ENCODE data around the gene ARL14. TPM values are rescaled to one million over a fixed set of nuclear protein-coding genes. Genes with fewer than 3 reads are reported as not detected.

The ARL14 gene
- total RNA-seq (2021): 13.0 and 17.6 TPM in 2 replicates
- Bru-seq, nascent RNA: percentile 96 among the genes with signal in this experiment
- percentile 93 among the genes with signal in this experiment for BruChase-seq, experiment 1, labeled RNA remaining after a 2-hour chase
- percentile 93 among the genes with signal in this experiment for BruChase-seq, experiment 2, labeled RNA remaining after a 6-hour chase
- long read RNA-seq, transcript ARL14-201 (1 exons, 1,294 nt): major isoform, 81 of 85 reads
- long read RNA-seq, partial matches to known transcripts: 0 of 85 reads
- long read RNA-seq, other reads (novel, unspliced or antisense): 4 of 85 reads

DNA sequence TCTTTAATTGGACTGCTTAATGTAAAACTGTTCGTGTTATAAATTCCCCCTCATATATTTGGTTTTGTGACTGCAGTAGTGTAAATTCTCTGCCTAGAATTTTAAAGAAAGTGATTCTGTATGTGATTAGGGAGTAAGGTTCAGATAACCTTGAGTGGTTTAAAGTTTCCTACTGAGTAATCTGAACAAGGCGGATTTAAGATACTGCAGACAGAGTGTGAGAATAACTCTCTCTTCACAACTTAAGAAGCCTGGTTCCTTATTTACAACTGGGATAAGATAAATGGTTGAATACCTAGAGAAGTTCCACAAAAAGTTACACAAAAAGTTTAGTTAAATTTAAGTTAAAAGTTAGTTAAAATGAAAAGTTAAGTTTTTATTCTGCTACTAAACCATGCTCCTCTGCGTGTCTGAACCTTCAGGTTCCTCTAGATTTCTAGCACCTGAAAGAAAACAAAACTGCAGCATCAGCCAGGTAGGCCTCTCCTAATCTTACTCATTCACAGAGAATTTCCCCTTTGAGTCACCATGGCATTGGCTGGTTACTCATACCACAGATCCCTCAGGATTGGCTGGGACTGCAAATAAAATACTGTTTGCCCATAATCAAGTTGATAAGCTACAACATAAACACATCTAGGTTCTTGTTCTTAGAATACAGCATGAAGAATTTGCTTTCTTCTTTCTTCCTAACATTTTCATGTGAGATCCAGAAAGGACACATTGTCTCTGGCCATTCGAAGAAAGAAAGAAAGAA, at the start of gene ARL14:
Gene ARL14, plus strand, starts transcription at position 614 of the 757 bp plus-strand sequence. CDS start 187 bp downstream, outside the sequence.
- peaks cover 57% of the 10 kb centered on the region for H3K4me1 ChIP-seq (replicated peaks; ENCODE audit: insufficient read depth)
- peaks cover 5% of the 10 kb centered on the region; the same call in 1 of the 2 replicates for H3K36me3 ChIP-seq (ENCODE audit: low read depth)
- DNase-seq: peak; percentile 75 to 97
- intact Hi-C loops (cut with micrococcal nuclease; ENCODE audit: unreplicated experiment): loop anchor here (1.0 to 5.0 kb wide), 6 partner anchors 9 to 546 kb away; partner anchors contain the start of genes IFT80, KPNA4, NMD3 and SMC4
- H3K9me3 ChIP-seq (ENCODE audit: insufficient read depth, low read depth): peaks cover 2% of the 10 kb centered on the region; the same call in 1 of the 2 replicates
- no peaks in the 10 kb centered on the region for H3K27me3 ChIP-seq (ENCODE audit: insufficient read depth, low read depth)
- ChIA-PET POLR2A (ENCODE audit: unreplicated experiment) (interaction anchor here (0.5 to 1.3 kb wide), 15 partner anchors 10 to 747 kb away, joined by 3 to 11 read pairs (median 4); partner anchors contain the start of genes B3GALNT1 and TRIM59), CTCF (interaction anchor here (0.6 kb wide), 1 partner anchor 11 kb away, joined by 4 read pairs; no protein-coding TSS in a partner anchor)
- TSS peak; percentile 90 for BruUV-seq (replicated peaks)
- H3K27ac ChIP-seq: peak within 1 kb of the TSS; percentile 91
- H3K4me3 ChIP-seq: peak within 1 kb of the TSS; percentile 48
- H3K9me2 ChIP-seq (ENCODE audit: insufficient read depth): no peaks in the 10 kb centered on the region; the same call in 1 of the 2 replicates
- peaks cover 36% of the 10 kb centered on the region for H3F3A ChIP-seq (ENCODE audit: insufficient read depth, low read depth)
- TF ChIP-seq EZH2 (IDR thresholded peaks at IDR 0.05; ENCODE audit: low read depth): no peak
- TF ChIP-seq, protein P1, sequence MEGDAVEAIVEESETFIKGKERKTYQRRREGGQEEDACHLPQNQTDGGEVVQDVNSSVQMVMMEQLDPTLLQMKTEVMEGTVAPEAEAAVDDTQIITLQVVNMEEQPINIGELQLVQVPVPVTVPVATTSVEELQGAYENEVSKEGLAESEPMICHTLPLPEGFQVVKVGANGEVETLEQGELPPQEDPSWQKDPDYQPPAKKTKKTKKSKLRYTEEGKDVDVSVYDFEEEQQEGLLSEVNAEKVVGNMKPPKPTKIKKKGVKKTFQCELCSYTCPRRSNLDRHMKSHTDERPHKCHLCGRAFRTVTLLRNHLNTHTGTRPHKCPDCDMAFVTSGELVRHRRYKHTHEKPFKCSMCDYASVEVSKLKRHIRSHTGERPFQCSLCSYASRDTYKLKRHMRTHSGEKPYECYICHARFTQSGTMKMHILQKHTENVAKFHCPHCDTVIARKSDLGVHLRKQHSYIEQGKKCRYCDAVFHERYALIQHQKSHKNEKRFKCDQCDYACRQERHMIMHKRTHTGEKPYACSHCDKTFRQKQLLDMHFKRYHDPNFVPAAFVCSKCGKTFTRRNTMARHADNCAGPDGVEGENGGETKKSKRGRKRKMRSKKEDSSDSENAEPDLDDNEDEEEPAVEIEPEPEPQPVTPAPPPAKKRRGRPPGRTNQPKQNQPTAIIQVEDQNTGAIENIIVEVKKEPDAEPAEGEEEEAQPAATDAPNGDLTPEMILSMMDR (conservative IDR thresholded peaks at IDR 0.05): no peak
- no peaks in the 10 kb centered on the region for H3K79me2 ChIP-seq (ENCODE audit: low read depth)
- peak within 1 kb of the TSS; percentile 77 for H3K4me2 ChIP-seq
- H2AFZ ChIP-seq: peak within 1 kb of the TSS; percentile 64
- no peaks in the 10 kb centered on the region for H4K20me1 ChIP-seq (ENCODE audit: insufficient read depth)

DNA sequence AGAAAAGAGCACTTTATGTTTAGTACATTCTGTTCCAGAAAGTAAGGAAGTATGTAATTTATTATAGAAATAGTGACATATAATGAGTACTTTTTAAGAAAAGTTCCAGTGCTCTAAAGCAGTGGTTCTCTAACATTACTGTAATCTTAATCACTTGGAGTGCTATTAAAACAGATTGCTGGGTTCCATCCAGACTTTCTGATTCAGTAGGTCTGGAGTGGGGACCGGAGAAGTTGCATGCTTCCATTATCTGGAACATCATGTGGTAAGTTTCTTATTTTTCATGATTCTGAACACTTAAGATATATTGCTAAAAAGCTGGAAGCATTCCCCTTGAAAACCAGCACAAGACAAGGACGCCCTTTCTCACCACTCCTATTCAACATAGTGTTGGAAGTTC, 47.5 kb upstream of the ARL14 start:
- Histone ChIP-seq H3K79me2 (ENCODE audit: low read depth) (no peaks in the 10 kb centered on the region), H2AFZ (no peak overlapping the region), H3K9me3 (ENCODE audit: insufficient read depth, low read depth) (no peaks in the 10 kb centered on the region), H4K20me1 (ENCODE audit: insufficient read depth) (no peaks in the 10 kb centered on the region), H3F3A (ENCODE audit: insufficient read depth, low read depth) (no peaks in the 10 kb centered on the region), H3K27ac (no peak overlapping the region), H3K4me3 (no peak overlapping the region), H3K4me1 (replicated peaks; ENCODE audit: insufficient read depth) (no peaks in the 10 kb centered on the region), H3K36me3 (ENCODE audit: low read depth) (no peaks in the 10 kb centered on the region), H3K9me2 (ENCODE audit: insufficient read depth) (peaks cover 4% of the 10 kb centered on the region; the same call in 1 of the 2 replicates), H3K4me2 (no peak overlapping the region), H3K27me3 (ENCODE audit: insufficient read depth, low read depth) (no peaks in the 10 kb centered on the region)
- BruUV-seq (replicated peaks): no TSS peak
- CTCF ChIA-PET: no interaction called here
- DNase-seq: no peak
- TF ChIP-seq, protein P1 (conservative IDR thresholded peaks at IDR 0.05): no peak
- no peak for TF ChIP-seq EZH2 (IDR thresholded peaks at IDR 0.05; ENCODE audit: low read depth)
- POLR2A ChIA-PET (ENCODE audit: unreplicated experiment): no interaction called here
- intact Hi-C loops (cut with micrococcal nuclease; ENCODE audit: unreplicated experiment): no loop called here

- peaks cover 8% of the 10 kb centered on the region; the same call in 1 of the 2 replicates for H3K4me1 ChIP-seq (replicated peaks; ENCODE audit: insufficient read depth)
- no peaks in the 10 kb centered on the region for H3K27me3 ChIP-seq (ENCODE audit: insufficient read depth, low read depth)
- no peak overlapping the region for H3K27ac ChIP-seq
- TF ChIP-seq, protein P1 (conservative IDR thresholded peaks at IDR 0.05): no peak
- no peak for TF ChIP-seq EZH2 (IDR thresholded peaks at IDR 0.05; ENCODE audit: low read depth)
- intact Hi-C loops (cut with micrococcal nuclease; ENCODE audit: unreplicated experiment): no loop called here
- CTCF ChIA-PET: no interaction called here
- H3K36me3 ChIP-seq (ENCODE audit: low read depth): no peaks in the 10 kb centered on the region
- no peak overlapping the region for H3K4me2 ChIP-seq
- POLR2A ChIA-PET (ENCODE audit: unreplicated experiment): no interaction called here
- no peak overlapping the region for H3K4me3 ChIP-seq
- H3F3A ChIP-seq (ENCODE audit: insufficient read depth, low read depth): no peaks in the 10 kb centered on the region
- H2AFZ ChIP-seq: no peak overlapping the region
- H3K9me2 ChIP-seq (ENCODE audit: insufficient read depth): no peaks in the 10 kb centered on the region
- no peak for DNase-seq
- H3K9me3 ChIP-seq (ENCODE audit: insufficient read depth, low read depth): no peaks in the 10 kb centered on the region
- H3K79me2 ChIP-seq (ENCODE audit: low read depth): no peaks in the 10 kb centered on the region
- no TSS peak for BruUV-seq (replicated peaks)
- H4K20me1 ChIP-seq (ENCODE audit: insufficient read depth): no peaks in the 10 kb centered on the region
These were observed 43.4 kb upstream of the ARL14 start for GRCh38 chr3:160633361-160634083.

All from PC-9 (cell line).